Esophagus muscularis mucosa (tissue), 4 donors: ENCODE results near the gene LRRC73. TPM values are rescaled to one million over a fixed set of nuclear protein-coding genes. Genes with fewer than 3 reads are reported as not detected.

Experiments used
- DNase-seq: peaks from one replicate; pipeline ENCODE4 v3.0.0-alpha.2; 2017; ENCODE audit errors: extremely low spot score
- H3K27ac ChIP-seq, 4 donors: fragments of 200-600 bp; sonication (generic); replicated peaks in 1 of 4; 1 replicate in 3 of 4; 2 replicates in 1 of 4; pipeline ENCODE4 v1.5.1; 2016 to 2019; ENCODE audit warnings: mild to moderate bottlenecking in 1 of 4
- H3K27me3 ChIP-seq, 4 donors: fragments of 200-600 bp; sonication (generic); one replicate each; pipeline versions ENCODE4 v1.5.1 to v1.6.0; 2016 to 2019
- H3K36me3 ChIP-seq, 4 donors: fragments of 200-600 bp; sonication (generic); one replicate each; pipeline ENCODE4 v1.5.1; 2016 to 2019
- H3K4me1 ChIP-seq, 4 donors: fragments of 200-600 bp; sonication (generic); one replicate each; pipeline ENCODE4 v1.5.1; 2016 to 2019
- H3K4me3 ChIP-seq, 4 donors: fragments of 200-600 bp; sonication (generic); 1 replicate in 2 of 4; 2 replicates in 2 of 4; pipeline ENCODE4 v1.5.1; 2016 to 2019; ENCODE audit warnings: mild to moderate bottlenecking in 4 of 4, moderate library complexity in 1 of 4
- H3K9me3 ChIP-seq, 4 donors: fragments of 200-600 bp; sonication (generic); 1 replicate in 3 of 4; 2 replicates in 1 of 4; pipeline ENCODE4 v1.5.1; 2016 to 2019
- CTCF ChIP-seq, 3 experiments: fragments of 200-600 bp in 2 of 3; fragments of 450-650 bp in 1 of 3; sonication (generic) in 2 of 3; IDR thresholded peaks; one replicate each; pipeline ENCODE4 v1.5.1; 2017 to 2019; ENCODE audit warnings: antibody characterized with exemption in 3 of 3, mild to moderate bottlenecking in 2 of 3, moderate library complexity in 1 of 3
- EP300 ChIP-seq: sonication (generic); formaldehyde crosslinking; IDR thresholded peaks from one replicate; pipeline ENCODE4 v1.6.1; 2017; ENCODE audit warnings: antibody characterized with exemption
- POLR2A ChIP-seq: fragments of 450-650 bp; IDR thresholded peaks from one replicate; pipeline ENCODE4 v1.6.1; 2017; ENCODE audit warnings: antibody characterized with exemption, moderate library complexity, mild to moderate bottlenecking, low read depth
- POLR2AphosphoS5 ChIP-seq, 2 donors: sonication (generic); formaldehyde crosslinking; IDR thresholded peaks; one replicate each; pipeline ENCODE4 v1.6.1; 2017; ENCODE audit warnings: antibody characterized with exemption in 2 of 2
- WGBS: methylation state at CpG from one replicate; pipeline ENCODE4 v1.1.5; 2018; 5-methylcytosine and 5-hydroxymethylcytosine counted together
- intact Hi-C: fragments of 100-400 bp; cut with DNase I; formaldehyde crosslinking; loops from one replicate; pipeline ENCODE4 v1.15.1; 2023
- total RNA-seq, 4 donors: library from RNA; depleted of rRNA; stranded (reverse); fragments of >200 nt; gene quantifications; one replicate each; pipeline versions ENCODE4 v1.1.0 to v1.2.1, GENCODE V29; 2016

LRRC73 gene
- total RNA-seq, 4 donors from 2014 or later = 0.50 to 1.4 (median 0.75) TPM; not detected in 1

- TF ChIP-seq POLR2A (no peak), CTCF (IDR thresholded peaks at IDR 0.05) (no peak), EP300 (no peak), POLR2AphosphoS5 (IDR thresholded peaks at IDR 0.05) (no peak)
- H3K27ac ChIP-seq = no peak overlapping the region
- intact Hi-C loops = loop anchor here (5.0 to 10.0 kb wide), 2 partner anchors 37 to 130 kb away; partner anchors contain the start of genes DLK2 and ZNF318
- 85% methylated on average over 2 of the region's 4 CpGs for WGBS
- no peaks in the 10 kb centered on the region for H3K9me3 ChIP-seq
- H3K4me1 ChIP-seq = peaks cover 30 to 47% (median 35%) of the 10 kb centered on the region in 4 donors
- no peak overlapping the region for H3K4me3 ChIP-seq
- H3K36me3 ChIP-seq = peaks cover 12 to 26% (median 18%) of the 10 kb centered on the region in 4 donors
- no peak for DNase-seq
- no peaks in the 10 kb centered on the region for H3K27me3 ChIP-seq
Observed at GRCh38 chr6:43494766-43495165, 15.4 kb downstream of the LRRC73 start.

- DNase-seq = no peak
- Histone ChIP-seq H3K27me3 (no peaks in the 10 kb centered on the region), H3K9me3 (no peaks in the 10 kb centered on the region), H3K4me1 (peaks cover 25 to 42% (median 33%) of the 10 kb centered on the region in 4 donors), H3K36me3 (peaks cover 8 to 24% (median 16%) of the 10 kb centered on the region in 4 donors), H3K4me3 (no peak overlapping the region), H3K27ac (no peak overlapping the region)
- 88% methylated on average over 6 of the region's 6 CpGs for WGBS
- intact Hi-C loops = loop anchor here (10.0 kb wide), 1 partner anchor 130 kb away; the partner anchor contains the start of gene ZNF318
- TF ChIP-seq EP300 (no peak), POLR2A (no peak), POLR2AphosphoS5 (IDR thresholded peaks at IDR 0.05) (no peak), CTCF (IDR thresholded peaks at IDR 0.05) (no peak)
Observed at GRCh38 chr6:43494321-43494720, 15.8 kb downstream of the LRRC73 start.

GRCh38 chr6:43493833-43494232 lies 16.3 kb downstream of the LRRC73 start:
- Histone ChIP-seq H3K27me3 (no peaks in the 10 kb centered on the region), H3K4me3 (no peak overlapping the region), H3K27ac (no peak overlapping the region), H3K36me3 (peaks cover 3 to 19% (median 11%) of the 10 kb centered on the region in 4 donors), H3K9me3 (no peaks in the 10 kb centered on the region), H3K4me1 (peaks cover 21 to 37% (median 33%) of the 10 kb centered on the region in 4 donors)
- TF ChIP-seq POLR2A (no peak), POLR2AphosphoS5 (IDR thresholded peaks at IDR 0.05) (no peak), CTCF (IDR thresholded peaks at IDR 0.05) (no peak), EP300 (no peak)
- WGBS = 89% methylated on average over 7 of the region's 7 CpGs
- intact Hi-C loops = loop anchor here (10.0 kb wide), 1 partner anchor 129 kb away; the partner anchor contains the start of gene ZNF318
- no peak for DNase-seq

GRCh38 chr6:43493230-43493629 lies 16.9 kb downstream of the LRRC73 start:
- Histone ChIP-seq H3K27ac (peak overlapping the region in 1 of 4 donors; percentile 65), H3K4me3 (no peak overlapping the region), H3K27me3 (no peaks in the 10 kb centered on the region), H3K36me3 (peaks cover 0 to 13% (median 5%) of the 10 kb centered on the region in 4 donors), H3K9me3 (no peaks in the 10 kb centered on the region), H3K4me1 (peaks cover 20 to 39% (median 33%) of the 10 kb centered on the region in 4 donors)
- intact Hi-C loops = loop anchor here (10.0 kb wide), 1 partner anchor 128 kb away; the partner anchor contains the start of gene ZNF318
- WGBS = 87% methylated on average over 2 of the region's 2 CpGs
- no peak for DNase-seq
- TF ChIP-seq EP300 (no peak), POLR2A (no peak), POLR2AphosphoS5 (IDR thresholded peaks at IDR 0.05) (no peak), CTCF (IDR thresholded peaks at IDR 0.05) (no peak)
